PC-9 (cell line): Measurements from ENCODE around the gene DISP3.

ENCODE experiments used
- CTCF ChIP-seq: fragments of 200-600 bp; sonication (generic); conservative IDR thresholded peaks from 2 replicates; pipeline ENCODE4 v1.6.1; 2017; ENCODE audit warnings: mixed run types, antibody characterized with exemption, mild to moderate bottlenecking, moderate library complexity
- EZH2 ChIP-seq: fragments of 200-600 bp; sonication (generic); IDR thresholded peaks from 2 replicates; pipeline ENCODE4 v1.8.0; 2017; ENCODE audit warnings: antibody characterized with exemption, low read depth

- TF ChIP-seq CTCF: no peak
- TF ChIP-seq EZH2: no peak
These were observed 44.5 kb upstream of the DISP3 start for GRCh38 chr1:11434501-11434900.
